CD8-positive, alpha-beta memory T cell (primary cell): Measurements from ENCODE around the gene RHBDD3. TPM values are rescaled to one million over a fixed set of nuclear protein-coding genes. Genes with fewer than 3 reads are reported as not detected.
A peak's percentile ranks its signal among the peaks of the same experiment; 100 is the strongest.

Experiments used
- CTCF ChIA-PET: fragments of 350-600 bp; sonication (Branson Sonifier 250); formaldehyde crosslinking; loops from one replicate; lab custom pipeline; 2021; ENCODE audit warnings: antibody characterized with exemption; lab: Charles Lee
- POLR2A ChIA-PET: fragments of 350-600 bp; sonication (Branson Sonifier 250); formaldehyde crosslinking; loops from one replicate; lab custom pipeline; 2021; ENCODE audit warnings: antibody characterized with exemption; lab: Charles Lee
- DNase-seq, 5 donors: peaks; one replicate each; pipeline versions ENCODE4 v3.0.0 to v3.0.0-alpha.2; 2020 to 2022; ENCODE audit warnings: mixed read lengths in 1 of 5
- H3K27ac ChIP-seq: one replicate; pipeline ENCODE4 v1.7.0; 2013; ENCODE audit warnings: low read depth, mild to moderate bottlenecking, low read length, moderate library complexity
- H3K27me3 ChIP-seq: 2 replicates; pipeline ENCODE4 v1.7.0; 2013; ENCODE audit warnings: low read length, mild to moderate bottlenecking; ENCODE audit not compliant: insufficient read depth, poor library complexity, severe bottlenecking
- H3K36me3 ChIP-seq: 2 replicates; pipeline ENCODE4 v1.7.0; 2013; ENCODE audit warnings: mild to moderate bottlenecking, low read length, moderate library complexity; ENCODE audit not compliant: insufficient read depth
- H3K4me1 ChIP-seq: 2 replicates; pipeline ENCODE4 v1.7.0; 2013; ENCODE audit warnings: mild to moderate bottlenecking, low read length, moderate library complexity; ENCODE audit not compliant: insufficient read depth
- H3K4me3 ChIP-seq: 2 replicates; pipeline ENCODE4 v1.7.0; 2013; ENCODE audit warnings: mild to moderate bottlenecking, low read length
- H3K9me3 ChIP-seq: 2 replicates; pipeline ENCODE4 v1.7.0; 2013; ENCODE audit warnings: mild to moderate bottlenecking, low read length
- H3K27ac Mint-ChIP-seq, 8 donors: one replicate each; pipeline ENCODE4 v1.8.0; 2020 to 2021; ENCODE audit warnings: mixed read lengths in 8 of 8, mild to moderate bottlenecking in 6 of 8, inconsistent platforms in 3 of 8, moderate library complexity in 3 of 8
- H3K27me3 Mint-ChIP-seq, 2 donors: one replicate each; pipeline ENCODE4 v1.8.0; 2020 to 2021; ENCODE audit warnings: mixed read lengths in 2 of 2, mild to moderate bottlenecking in 1 of 2, moderate library complexity in 1 of 2
- H3K36me3 Mint-ChIP-seq, 3 donors: one replicate each; pipeline ENCODE4 v1.8.0; 2020 to 2021; ENCODE audit warnings: mixed read lengths in 3 of 3, inconsistent platforms in 1 of 3, mild to moderate bottlenecking in 1 of 3
- H3K4me1 Mint-ChIP-seq, 3 donors: one replicate each; pipeline ENCODE4 v1.8.0; 2020 to 2021; ENCODE audit warnings: mixed read lengths in 3 of 3, inconsistent platforms in 1 of 3, mild to moderate bottlenecking in 1 of 3
- H3K4me3 Mint-ChIP-seq, 7 donors: one replicate each; pipeline ENCODE4 v1.8.0; 2020 to 2021; ENCODE audit warnings: mixed read lengths in 7 of 7, mild to moderate bottlenecking in 6 of 7, moderate library complexity in 4 of 7, inconsistent platforms in 2 of 7
- H3K9me3 Mint-ChIP-seq, 5 donors: one replicate each; pipeline ENCODE4 v1.8.0; 2020 to 2022; ENCODE audit warnings: mixed read lengths in 5 of 5, mild to moderate bottlenecking in 3 of 5, moderate library complexity in 2 of 5, inconsistent platforms in 1 of 5
- polyA plus RNA-seq: library from polyadenylated mRNA; unstranded; fragments of 300-500 nt; fragmentation: Illumina TruSeq; gene quantifications from one replicate; pipeline ENCODE4 v1.2.3, GENCODE V29; 2021
- total RNA-seq, 2 experiments: library from RNA; stranded (reverse); gene quantifications; one replicate each; pipeline ENCODE4 v1.2.3, GENCODE V29; 2021

RHBDD3 gene
- total and polyA plus RNA-seq, 3 experiments from 2014 or later, result 10.4 to 41.0 (median 37.9) TPM

DNA sequence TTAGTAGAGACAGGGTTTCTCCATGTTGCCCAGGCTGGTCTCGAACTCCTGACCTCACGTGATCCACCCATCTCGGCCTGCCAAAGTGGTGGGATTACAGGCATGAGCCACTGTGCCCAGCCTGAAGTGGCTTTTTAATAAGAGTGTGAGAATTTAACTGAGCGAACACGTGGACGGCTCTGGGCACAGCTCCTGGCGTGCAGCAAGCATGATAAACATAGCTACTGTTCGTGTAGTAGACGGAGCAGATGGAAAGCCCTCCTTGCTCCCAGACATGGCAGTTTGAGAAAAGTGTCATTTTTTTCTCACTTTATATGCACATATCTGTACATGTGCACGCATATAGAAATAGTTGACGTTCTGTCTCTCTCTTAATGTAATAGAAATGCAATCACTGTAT, 55.0 kb downstream of the RHBDD3 start:
- Histone ChIP-seq H3K36me3 (no peaks in the 10 kb centered on the region), H3K27me3 (no peaks in the 10 kb centered on the region), H3K4me3 (no peak overlapping the region), H3K4me1 (no peaks in the 10 kb centered on the region), H3K9me3 (no peaks in the 10 kb centered on the region), H3K27ac (no peak overlapping the region)
- POLR2A ChIA-PET, result interaction anchor here (0.6 kb wide), 1 partner anchor 48 kb away, joined by 3 read pairs; no protein-coding TSS in a partner anchor
- Mint-ChIP-seq H3K27ac (no peak overlapping the region), H3K27me3 (peaks cover 0 to 3% of the 10 kb centered on the region in 2 donors), H3K9me3 (no peaks in the 10 kb centered on the region), H3K4me1 (no peaks in the 10 kb centered on the region), H3K4me3 (no peak overlapping the region), H3K36me3 (no peaks in the 10 kb centered on the region)
- CTCF ChIA-PET, result no interaction called here
- DNase-seq, result no peak

DNA sequence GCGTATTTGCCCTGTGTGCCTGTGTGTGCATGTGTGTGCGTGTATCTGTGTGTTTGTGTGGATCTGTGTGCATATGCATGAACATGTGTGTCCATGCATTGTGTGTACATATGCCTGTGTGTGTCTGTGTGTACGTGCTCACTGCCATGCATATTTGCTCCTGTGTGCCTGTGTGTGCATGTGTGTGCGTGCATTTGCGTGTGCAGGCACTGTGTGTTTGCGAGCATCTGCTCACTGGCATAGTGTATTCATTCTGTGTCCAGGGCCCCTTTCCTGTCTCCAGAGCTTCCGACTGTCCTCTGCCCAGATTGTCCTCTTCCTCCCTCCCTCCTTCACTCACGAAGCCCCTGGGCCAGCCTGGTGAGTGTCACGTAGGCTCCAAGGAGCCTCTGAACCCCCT, 56.3 kb downstream of the RHBDD3 start:
- Histone ChIP-seq H3K4me1 (no peaks in the 10 kb centered on the region), H3K4me3 (no peak overlapping the region), H3K9me3 (no peaks in the 10 kb centered on the region), H3K36me3 (no peaks in the 10 kb centered on the region), H3K27ac (no peak overlapping the region), H3K27me3 (no peaks in the 10 kb centered on the region)
- Mint-ChIP-seq H3K36me3 (no peaks in the 10 kb centered on the region), H3K27ac (no peak overlapping the region), H3K27me3 (peaks cover 2 to 6% of the 10 kb centered on the region in 2 donors), H3K4me1 (peaks cover 1 to 2% (median 1%) of the 10 kb centered on the region in 3 donors), H3K9me3 (no peaks in the 10 kb centered on the region), H3K4me3 (peak overlapping the region in 1 of 7 donors; percentile 34)
- no peak for DNase-seq
- POLR2A ChIA-PET, result no interaction called here
- CTCF ChIA-PET, result no interaction called here

DNA sequence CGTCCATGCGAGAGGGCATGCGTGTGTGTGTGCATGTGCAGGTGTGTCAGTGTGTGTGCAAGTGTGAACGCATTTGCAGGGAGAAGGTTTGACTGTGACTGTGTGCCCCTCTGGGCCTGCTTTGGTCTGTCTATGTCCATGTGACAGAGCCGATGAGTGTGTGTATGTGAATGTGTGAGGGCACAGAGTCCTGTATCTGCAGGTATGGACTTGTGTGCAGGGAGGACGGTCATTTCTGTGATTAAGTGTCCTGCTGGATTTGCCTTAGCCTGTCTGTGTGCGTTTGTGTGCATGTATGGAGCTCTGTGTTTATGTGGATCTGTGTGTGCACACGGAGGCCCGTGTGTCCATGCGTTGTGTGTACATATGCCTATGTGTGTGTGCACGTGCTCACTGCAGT, 56.7 kb downstream of the RHBDD3 start:
- Mint-ChIP-seq H3K4me3 (peak overlapping the region in 1 of 7 donors; percentile 34), H3K9me3 (no peaks in the 10 kb centered on the region), H3K27me3 (peaks cover 4 to 9% of the 10 kb centered on the region in 2 donors), H3K4me1 (peaks cover 4 to 5% (median 4%) of the 10 kb centered on the region in 3 donors), H3K27ac (no peak overlapping the region), H3K36me3 (no peaks in the 10 kb centered on the region)
- no peaks in the 10 kb centered on the region for H3K4me1 ChIP-seq
- H3K4me3 ChIP-seq, result no peak overlapping the region
- DNase-seq, result no peak
- H3K36me3 ChIP-seq, result no peaks in the 10 kb centered on the region
- ChIA-PET POLR2A (no interaction called here), CTCF (no interaction called here)
- no peak overlapping the region for H3K27ac ChIP-seq
- H3K9me3 ChIP-seq, result no peaks in the 10 kb centered on the region
- no peaks in the 10 kb centered on the region for H3K27me3 ChIP-seq

Other genes with a start within 250 kb of the RHBDD3 start
- gene C22orf31, start 206.2 kb downstream of the RHBDD3 start, total RNA-seq, result not detected
- gene C22orf31, start 206.2 kb downstream of the RHBDD3 start, polyA plus RNA-seq, result not detected
- under 1 TPM; 0.16 to 0.28 TPM for gene KREMEN1, start 194.9 kb downstream of the RHBDD3 start, total RNA-seq
- not detected for gene KREMEN1, start 194.9 kb downstream of the RHBDD3 start, polyA plus RNA-seq
- gene EMID1, start 62.1 kb downstream of the RHBDD3 start, total RNA-seq, result not detected
- gene EMID1, start 62.1 kb downstream of the RHBDD3 start, polyA plus RNA-seq, result 0.31 TPM
- gene EWSR1, start 287 bp upstream of the RHBDD3 start, total RNA-seq, result 100 to 1,000 TPM; 312 to 327 TPM
- 219 TPM for gene EWSR1, start 287 bp upstream of the RHBDD3 start, polyA plus RNA-seq
- under 1 TPM; 0.61 to 0.71 TPM for gene GAS2L1, start 38.7 kb upstream of the RHBDD3 start, total RNA-seq
- 0.58 TPM for gene GAS2L1, start 38.7 kb upstream of the RHBDD3 start, polyA plus RNA-seq
- not detected for gene RASL10A, start 47.7 kb upstream of the RHBDD3 start, total RNA-seq
- gene RASL10A, start 47.7 kb upstream of the RHBDD3 start, polyA plus RNA-seq, result not detected
- 10 to 100 TPM; 75.0 to 75.1 TPM for gene AP1B1, start 120.6 kb upstream of the RHBDD3 start, total RNA-seq
- 22.9 TPM for gene AP1B1, start 120.6 kb upstream of the RHBDD3 start, polyA plus RNA-seq
- not detected for gene RFPL1, start 170.6 kb upstream of the RHBDD3 start, total RNA-seq
- gene RFPL1, start 170.6 kb upstream of the RHBDD3 start, polyA plus RNA-seq, result not detected
- 1 to 10 TPM; 6.3 to 7.1 TPM for gene NEFH, start 212.2 kb upstream of the RHBDD3 start, total RNA-seq
- gene NEFH, start 212.2 kb upstream of the RHBDD3 start, polyA plus RNA-seq, result 1.6 TPM